Nephron (organoid): ENCODE measurements around the gene RERE.
A peak's percentile ranks its signal among the peaks of the same experiment; 100 is the strongest.

Experiments used
- H3K27ac Mint-ChIP-seq, 3 experiments: 2 replicates each; pipeline ENCODE4 v1.8.0; 2020; ENCODE audit warnings: mixed read lengths in 3 of 3, mild to moderate bottlenecking in 2 of 3, moderate library complexity in 1 of 3
- H3K27me3 Mint-ChIP-seq: 2 replicates; pipeline ENCODE4 v1.8.0; 2021; ENCODE audit warnings: low read depth, mild to moderate bottlenecking, moderate library complexity, mixed read lengths
- H3K36me3 Mint-ChIP-seq: 2 replicates; pipeline ENCODE4 v1.8.0; 2020; ENCODE audit warnings: low read depth, mixed read lengths
- H3K4me1 Mint-ChIP-seq: 2 replicates; pipeline ENCODE4 v1.8.0; 2020; ENCODE audit warnings: mixed read lengths
- H3K4me3 Mint-ChIP-seq, 3 experiments: 2 replicates each; pipeline ENCODE4 v1.8.0; 2020; ENCODE audit warnings: mild to moderate bottlenecking in 3 of 3, mixed read lengths in 3 of 3, moderate library complexity in 2 of 3
- H3K9me3 Mint-ChIP-seq: 2 replicates; pipeline ENCODE4 v1.8.0; 2020; ENCODE audit warnings: mixed read lengths
- TF ChIP-seq, protein P1 (sequence below), 3 experiments: fragments of 200-600 bp; sonication (generic); IDR thresholded peaks; one replicate each; pipeline ENCODE4 v1.5.0; 2021; ENCODE audit warnings: antibody characterized with exemption in 3 of 3; ENCODE audit not compliant: unreplicated experiment in 3 of 3

The RERE gene

DNA sequence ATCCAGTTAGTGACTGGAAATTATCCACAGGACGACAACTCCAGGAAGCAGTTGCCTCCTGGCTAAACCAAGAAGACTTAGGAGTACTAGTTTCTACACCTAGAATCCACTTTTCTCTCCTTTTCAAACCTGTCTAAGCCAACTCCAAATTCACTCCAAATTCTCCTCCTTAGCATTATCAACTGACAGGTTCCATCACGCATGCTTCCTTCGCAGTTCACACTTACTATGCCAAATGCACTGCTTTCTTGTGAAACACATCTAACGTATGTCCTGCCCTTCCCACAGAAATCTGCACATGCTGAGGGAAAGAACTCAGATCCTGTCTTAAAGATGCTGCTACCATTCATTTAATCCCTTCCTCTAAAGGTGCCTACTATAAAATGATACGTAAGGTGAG lies 225.9 kb downstream of the RERE start:
- TF ChIP-seq, protein P1, sequence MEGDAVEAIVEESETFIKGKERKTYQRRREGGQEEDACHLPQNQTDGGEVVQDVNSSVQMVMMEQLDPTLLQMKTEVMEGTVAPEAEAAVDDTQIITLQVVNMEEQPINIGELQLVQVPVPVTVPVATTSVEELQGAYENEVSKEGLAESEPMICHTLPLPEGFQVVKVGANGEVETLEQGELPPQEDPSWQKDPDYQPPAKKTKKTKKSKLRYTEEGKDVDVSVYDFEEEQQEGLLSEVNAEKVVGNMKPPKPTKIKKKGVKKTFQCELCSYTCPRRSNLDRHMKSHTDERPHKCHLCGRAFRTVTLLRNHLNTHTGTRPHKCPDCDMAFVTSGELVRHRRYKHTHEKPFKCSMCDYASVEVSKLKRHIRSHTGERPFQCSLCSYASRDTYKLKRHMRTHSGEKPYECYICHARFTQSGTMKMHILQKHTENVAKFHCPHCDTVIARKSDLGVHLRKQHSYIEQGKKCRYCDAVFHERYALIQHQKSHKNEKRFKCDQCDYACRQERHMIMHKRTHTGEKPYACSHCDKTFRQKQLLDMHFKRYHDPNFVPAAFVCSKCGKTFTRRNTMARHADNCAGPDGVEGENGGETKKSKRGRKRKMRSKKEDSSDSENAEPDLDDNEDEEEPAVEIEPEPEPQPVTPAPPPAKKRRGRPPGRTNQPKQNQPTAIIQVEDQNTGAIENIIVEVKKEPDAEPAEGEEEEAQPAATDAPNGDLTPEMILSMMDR (IDR thresholded peaks at IDR 0.05; ENCODE audit: unreplicated experiment in 3 of 3), result no peak
- Mint-ChIP-seq H3K27ac (peak overlapping the region; percentile 5 to 8 (median 6)), H3K27me3 (no peaks in the 10 kb centered on the region), H3K4me3 (no peak overlapping the region), H3K9me3 (no peaks in the 10 kb centered on the region), H3K36me3 (peaks cover 15% of the 10 kb centered on the region), H3K4me1 (peaks cover 67% of the 10 kb centered on the region)

DNA sequence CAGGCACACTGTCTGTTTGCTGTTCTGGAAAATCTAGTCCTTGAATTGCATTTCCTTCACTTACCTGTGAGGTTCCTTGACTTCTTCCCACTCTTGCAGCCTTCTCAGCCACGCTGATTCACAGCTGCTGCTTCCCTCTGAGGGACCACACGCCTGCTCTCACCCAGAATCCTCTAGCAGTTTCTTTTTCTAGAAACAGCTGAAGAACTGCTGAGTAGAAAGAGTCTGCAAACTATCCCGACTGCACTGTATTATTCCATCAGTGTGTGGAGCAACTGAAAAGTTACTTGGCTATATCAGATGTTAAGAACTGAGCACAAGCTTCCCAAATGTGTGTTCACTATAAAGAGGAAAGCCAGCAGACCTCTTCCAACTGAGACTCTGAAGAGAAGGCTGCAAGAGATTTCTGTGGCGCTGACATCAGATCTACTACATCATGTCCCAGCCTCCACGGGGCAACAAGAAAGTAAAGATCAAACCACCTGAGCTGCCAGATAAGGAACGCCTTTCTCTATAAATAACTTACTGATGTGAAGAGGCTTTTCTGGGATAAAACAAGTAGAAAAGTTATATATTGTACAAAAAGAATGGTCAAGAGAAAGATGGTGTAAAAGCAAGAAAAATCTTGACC lies 226.6 kb downstream of the RERE start:
- Mint-ChIP-seq H3K36me3 (peaks cover 15% of the 10 kb centered on the region), H3K4me3 (no peak overlapping the region), H3K4me1 (peaks cover 61% of the 10 kb centered on the region), H3K27ac (peak overlapping the region; percentile 37 to 62 (median 54)), H3K9me3 (no peaks in the 10 kb centered on the region), H3K27me3 (no peaks in the 10 kb centered on the region)
- TF ChIP-seq, protein P1 (IDR thresholded peaks at IDR 0.05; ENCODE audit: unreplicated experiment in 3 of 3), result no peak

DNA sequence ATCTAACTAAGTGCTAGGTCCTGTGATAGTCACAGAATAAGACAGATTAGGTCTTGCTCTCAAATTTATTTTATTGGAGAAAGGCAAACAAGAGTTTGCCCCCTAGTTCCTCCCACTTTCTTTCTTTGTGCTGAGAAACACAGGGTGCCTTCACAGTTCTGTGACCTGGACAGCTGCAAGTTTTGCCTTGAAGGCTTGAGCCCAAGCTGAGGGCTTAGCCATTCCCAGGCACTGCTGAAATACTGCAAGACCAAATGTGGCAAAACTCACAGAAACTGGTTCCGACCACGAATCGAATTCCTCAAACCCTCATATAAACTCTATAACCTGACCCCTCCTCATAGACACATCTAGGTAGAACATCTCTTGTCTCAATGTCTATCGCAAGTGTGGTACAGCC lies 227.9 kb downstream of the RERE start:
- no peak overlapping the region for H3K4me3 Mint-ChIP-seq
- TF ChIP-seq, protein P1 (IDR thresholded peaks at IDR 0.05; ENCODE audit: unreplicated experiment in 3 of 3), result no peak
- H3K27ac Mint-ChIP-seq, result peak overlapping the region; percentile 26 to 48 (median 32)

DNA sequence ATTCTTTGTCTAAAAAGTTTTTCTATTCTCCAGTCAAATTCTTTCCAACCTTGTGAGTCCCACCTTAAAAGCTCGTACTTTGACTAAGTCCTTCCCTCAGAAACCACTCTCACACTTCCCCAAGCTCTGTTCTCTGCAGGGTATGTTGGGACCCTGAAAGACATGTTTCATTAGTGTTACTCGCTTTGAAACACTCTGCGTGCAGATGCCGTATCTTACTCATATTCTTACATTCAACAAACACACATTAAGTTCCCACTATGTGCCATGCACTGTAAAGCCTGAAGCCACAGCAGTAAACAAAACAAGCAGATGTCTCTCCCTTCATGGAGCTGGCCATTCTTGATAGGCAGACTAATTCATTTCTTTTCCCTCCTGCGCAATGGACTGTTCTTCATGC lies 229.7 kb downstream of the RERE start:
- Mint-ChIP-seq H3K4me1 (peaks cover 62% of the 10 kb centered on the region), H3K4me3 (no peak overlapping the region), H3K27me3 (no peaks in the 10 kb centered on the region), H3K36me3 (peaks cover under 1% of the 10 kb centered on the region), H3K27ac (peak overlapping the region in 2 of 3 experiments; percentile 16 to 54), H3K9me3 (no peaks in the 10 kb centered on the region)
- TF ChIP-seq, protein P1 (IDR thresholded peaks at IDR 0.05; ENCODE audit: unreplicated experiment in 3 of 3), result no peak

More for the DNA sequence above, 227.9 kb downstream of the RERE start:
- H3K36me3 Mint-ChIP-seq, result peaks cover 15% of the 10 kb centered on the region
- H3K27me3 Mint-ChIP-seq, result no peaks in the 10 kb centered on the region
- H3K9me3 Mint-ChIP-seq, result no peaks in the 10 kb centered on the region
- H3K4me1 Mint-ChIP-seq, result peaks cover 64% of the 10 kb centered on the region

DNA sequence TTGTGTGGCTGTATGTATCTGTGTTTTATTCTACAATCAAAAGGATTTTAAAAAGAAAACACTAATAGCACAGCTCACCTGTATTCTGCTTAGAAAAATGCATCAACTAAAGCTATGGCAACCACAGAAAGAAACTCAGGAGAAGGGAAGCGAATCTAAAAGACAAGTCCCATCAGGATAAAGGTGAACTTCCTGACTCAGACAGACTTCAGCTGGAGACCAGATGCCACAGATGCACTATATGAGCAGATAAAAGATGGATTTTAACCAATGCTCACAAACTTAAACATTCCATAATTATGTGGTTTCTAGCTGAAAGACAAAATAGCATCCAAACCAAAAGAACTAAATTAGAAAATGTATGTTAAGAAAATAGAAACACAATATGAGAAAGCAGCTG lies 231.0 kb downstream of the RERE start:
- no peaks in the 10 kb centered on the region for H3K36me3 Mint-ChIP-seq
- H3K4me3 Mint-ChIP-seq, result no peak overlapping the region
- TF ChIP-seq, protein P1 (IDR thresholded peaks at IDR 0.05; ENCODE audit: unreplicated experiment in 3 of 3), result no peak
- H3K4me1 Mint-ChIP-seq, result peaks cover 49% of the 10 kb centered on the region
- no peaks in the 10 kb centered on the region for H3K9me3 Mint-ChIP-seq
- H3K27me3 Mint-ChIP-seq, result no peaks in the 10 kb centered on the region
- peak overlapping the region in 1 of 3 experiments; percentile 52 for H3K27ac Mint-ChIP-seq

DNA sequence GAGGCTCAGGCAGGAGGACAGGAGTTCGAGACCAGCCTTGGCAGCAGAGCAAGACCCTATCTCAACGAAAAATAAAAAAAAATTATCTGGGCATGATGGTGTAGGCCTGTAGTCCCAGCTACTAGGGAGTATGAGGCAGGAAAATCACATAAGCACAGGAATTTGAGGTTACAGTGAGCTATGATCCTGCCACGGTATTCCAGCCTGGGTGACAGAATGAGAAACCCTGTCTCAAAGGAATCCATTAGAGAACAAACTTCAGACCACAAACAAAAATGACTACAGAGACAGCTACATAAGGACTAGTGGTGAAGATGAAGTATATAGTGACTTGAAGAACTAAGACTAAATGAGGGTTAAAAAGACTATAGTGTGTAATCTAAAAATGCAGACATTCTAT lies 233.1 kb downstream of the RERE start:
- Mint-ChIP-seq H3K27ac (peak overlapping the region in 1 of 3 experiments; percentile 21), H3K4me3 (no peak overlapping the region), H3K4me1 (peaks cover 30% of the 10 kb centered on the region), H3K27me3 (no peaks in the 10 kb centered on the region), H3K9me3 (no peaks in the 10 kb centered on the region), H3K36me3 (no peaks in the 10 kb centered on the region)
- TF ChIP-seq, protein P1 (IDR thresholded peaks at IDR 0.05; ENCODE audit: unreplicated experiment in 3 of 3), result no peak
